ENCODE measurements around the gene SPATA31D3.
"Not testable (repeated sequence)": the region's sequence is repeated elsewhere in the genome, so short reads cannot be mapped to it uniquely, and the experiment has no call there.

The SPATA31D3 gene

GRCh38 chr9:81979196-81979595 lies 35.9 kb downstream of the SPATA31D3 start:
- no peak for DNase-seq (ENCODE audit: low read depth in 2 of 2)

DNA sequence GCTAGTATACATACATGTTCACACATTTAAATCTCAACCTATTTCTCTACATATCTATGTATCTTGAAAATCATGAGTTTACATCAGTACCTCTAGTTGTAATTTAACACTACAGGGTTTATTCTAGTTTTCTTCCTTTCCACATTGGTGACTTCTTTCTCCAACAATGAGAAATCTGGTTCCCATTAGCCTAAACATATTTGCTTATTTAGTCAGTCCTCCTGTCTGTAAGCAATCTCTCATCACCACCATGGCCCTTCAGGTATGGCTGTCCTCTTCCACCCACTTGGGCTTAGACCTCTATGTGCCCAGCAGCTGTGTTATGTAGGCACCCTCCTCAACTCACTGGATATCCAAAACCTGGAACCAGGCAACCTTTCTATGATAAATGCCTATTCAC lies 37.3 kb downstream of the SPATA31D3 start:
- no peak for DNase-seq (ENCODE audit: low read depth in 2 of 2)

DNA sequence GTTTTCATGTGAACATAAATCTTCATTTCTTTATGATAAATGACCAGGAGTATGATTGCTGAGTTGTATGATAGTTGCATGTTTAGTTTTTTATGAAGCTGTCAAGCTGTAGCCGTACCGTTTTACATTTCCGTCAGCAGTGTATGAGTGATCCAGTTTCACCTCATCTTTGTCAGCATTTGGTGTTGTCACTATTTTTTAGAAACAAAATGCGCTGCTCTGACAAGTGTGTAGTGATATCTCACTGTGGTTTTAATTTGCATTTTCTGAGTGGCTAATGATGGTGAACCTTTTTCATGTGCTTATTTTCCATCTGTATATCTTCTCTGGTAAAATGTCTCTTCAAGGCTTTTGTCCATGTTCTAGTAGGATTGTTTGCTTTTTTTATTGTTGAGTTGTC lies 38.6 kb downstream of the SPATA31D3 start:
- DNase-seq (ENCODE audit: low read depth in 2 of 2), result no peak

- DNase-seq (ENCODE audit: low read depth in 2 of 2), result no peak
Measured at GRCh38 chr9:81984928-81985327, 41.6 kb downstream of the SPATA31D3 start.

DNA sequence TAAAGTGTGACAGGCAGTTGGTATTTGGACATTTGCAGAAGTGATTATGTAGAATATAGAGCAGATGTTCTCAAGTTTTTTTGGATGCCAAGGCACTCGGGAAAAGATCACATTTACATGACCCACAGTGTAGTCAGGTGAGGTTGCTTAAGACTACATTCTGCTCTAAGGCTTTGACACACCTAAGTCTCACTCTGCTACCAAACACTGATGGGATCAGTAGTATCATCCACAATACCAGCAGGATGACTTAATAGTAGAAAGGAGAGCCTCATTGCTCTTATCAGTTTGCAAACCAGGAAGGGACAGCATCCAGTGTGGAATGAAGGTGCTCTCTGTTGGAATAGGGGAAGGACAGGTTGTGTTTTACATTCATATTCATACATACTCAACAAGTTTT lies 42.8 kb downstream of the SPATA31D3 start:
- DNase-seq (ENCODE audit: low read depth in 2 of 2), result no peak

DNA sequence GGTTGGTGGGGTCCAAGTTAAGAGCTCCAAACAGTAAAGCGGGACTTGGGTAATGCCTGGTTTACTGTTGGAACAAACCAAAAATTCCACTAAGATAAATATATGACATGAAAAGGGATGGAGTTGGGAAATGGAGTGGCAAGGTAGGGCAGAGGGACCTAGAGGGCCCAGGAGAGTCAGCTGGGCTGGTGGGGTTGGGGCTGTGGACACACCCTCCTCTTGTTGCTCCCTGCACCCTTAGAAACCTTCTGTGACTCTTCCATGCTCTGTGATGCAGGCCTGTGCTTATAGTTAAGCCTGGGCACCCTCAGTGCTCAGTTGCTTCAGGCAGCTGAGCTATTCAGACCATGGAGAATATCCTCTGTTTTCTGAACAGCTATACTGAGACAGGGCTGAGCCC lies 45.2 kb downstream of the SPATA31D3 start, which contains the start of gene SPATA31D1:
Gene SPATA31D1, plus strand, starts transcription at position 301 of the 400 bp plus-strand sequence. Its CDS starts 47 bp downstream, at position 348.
- not testable (repeated sequence) for DNase-seq (ENCODE audit: low read depth in 2 of 2)

DNA sequence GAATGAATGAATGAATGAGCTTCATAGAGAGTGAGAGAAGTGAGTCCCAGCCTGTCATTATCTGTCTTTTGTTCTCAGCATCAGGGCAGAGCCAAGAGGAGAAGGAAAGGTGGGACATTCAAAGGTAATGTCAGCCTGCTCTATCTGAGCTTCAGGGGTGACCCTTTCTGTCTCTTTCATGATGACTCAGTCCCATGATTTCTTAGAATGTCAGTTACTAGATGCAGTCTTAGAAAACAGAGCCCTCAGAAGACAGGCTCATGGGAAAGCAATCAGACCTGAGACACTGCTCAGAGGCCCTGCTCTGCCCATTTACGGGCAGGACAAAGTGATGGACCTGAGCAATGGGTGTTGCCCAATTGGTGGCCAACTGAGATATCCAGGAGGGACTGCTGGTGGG lies 46.4 kb downstream of the SPATA31D3 start:
- no peak for DNase-seq (ENCODE audit: low read depth in 2 of 2)

DNA sequence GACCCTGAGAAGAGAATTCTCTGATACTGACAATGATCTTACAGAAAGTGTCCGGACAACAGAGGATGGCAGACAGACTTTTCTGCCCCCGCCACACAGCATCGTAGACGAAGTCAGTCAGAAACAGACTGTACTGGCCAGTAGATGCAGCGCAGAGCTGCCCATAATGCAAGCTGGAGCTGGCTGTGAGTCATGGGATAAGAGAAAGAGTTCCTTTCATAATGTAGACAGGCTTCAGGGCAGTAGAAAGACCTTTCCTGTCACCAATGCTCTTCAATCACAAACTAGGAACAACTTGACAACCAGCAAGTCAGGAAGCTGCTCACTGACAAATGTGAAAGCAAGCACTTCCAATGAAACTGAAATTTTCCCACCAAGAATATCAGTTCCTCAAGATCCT lies 50.4 kb downstream of the SPATA31D3 start:
- DNase-seq (ENCODE audit: low read depth in 2 of 2), result no peak
